ENCODE data around the gene TMEFF2. TPM values are rescaled to one million over a fixed set of nuclear protein-coding genes. Genes with fewer than 3 reads are reported as not detected.

The TMEFF2 gene
- total and polyA plus RNA-seq, 2 donors (not counting 1 experiment from before 2014, with no cell fraction given), result not detected

GRCh38 chr2:192215096-192215877 lies 20.6 kb upstream of the TMEFF2 start:
- H3K4me1 Mint-ChIP-seq, result no peaks in the 10 kb centered on the region

GRCh38 chr2:192208848-192209247 lies 14.1 kb upstream of the TMEFF2 start:
- no peak for ATAC-seq (ENCODE audit: low read depth)
- H3K27ac ChIP-seq (ENCODE audit: low read length in 2 of 2), result no peak overlapping the region
- H3K9me3 Mint-ChIP-seq (ENCODE audit: insufficient read depth), result no peaks in the 10 kb centered on the region

More at GRCh38 chr2:192215096-192215877, 20.6 kb upstream of the TMEFF2 start:
- no peak overlapping the region for H3K4me3 Mint-ChIP-seq
- DNase-seq (no peak), ATAC-seq (ENCODE audit: low read depth) (no peak)
- H3K4me3 ChIP-seq (ENCODE audit: control extremely low read depth in 1 of 5, extremely low read depth in 1 of 5, insufficient read depth in 1 of 5, low read depth in 2 of 5, low read length in 4 of 5), result no peak overlapping the region
- H3K9me3 ChIP-seq (ENCODE audit: control extremely low read depth in 1 of 3, control insufficient read depth in 2 of 3, insufficient read depth in 1 of 3, low read length in 2 of 3), result no peaks in the 10 kb centered on the region
- H2AFZ ChIP-seq (ENCODE audit: insufficient read depth, low read depth, low read length, poor library complexity, severe bottlenecking), result no peak overlapping the region
- H3K27me3 Mint-ChIP-seq, result peaks cover 3% of the 10 kb centered on the region
- H3K27ac Mint-ChIP-seq, result no peak overlapping the region
- H3K4me1 ChIP-seq (ENCODE audit: control insufficient read depth in 2 of 2, insufficient read depth in 2 of 2, low read length in 2 of 2), result no peaks in the 10 kb centered on the region
- H3K9ac ChIP-seq (ENCODE audit: low read length), result no peak overlapping the region
- H3K27me3 ChIP-seq (replicated peaks in 1 of 4; ENCODE audit: control extremely low read depth in 1 of 4, control insufficient read depth in 3 of 4, insufficient read depth in 4 of 4, low read length in 3 of 4), result no peaks in the 10 kb centered on the region
- intact Hi-C loops (cut with micrococcal nuclease), result no loop called here
- no peaks in the 10 kb centered on the region for H3K79me2 ChIP-seq (ENCODE audit: control insufficient read depth, insufficient read depth, low read length)
- H3K4me2 ChIP-seq (replicated peaks; ENCODE audit: low read depth, low read length, poor library complexity, severe bottlenecking), result no peak overlapping the region
- no peak overlapping the region for H3K27ac ChIP-seq (ENCODE audit: low read length in 2 of 2)
- H3K9me3 Mint-ChIP-seq (ENCODE audit: insufficient read depth), result no peaks in the 10 kb centered on the region
- CTCF ChIA-PET, result no interaction called here
- no peaks in the 10 kb centered on the region for H4K20me1 ChIP-seq (ENCODE audit: control insufficient read depth, insufficient read depth, low read length, poor library complexity, severe bottlenecking)
- POLR2A ChIA-PET, result no interaction called here
- H3K36me3 ChIP-seq (replicated peaks in 1 of 2; ENCODE audit: control extremely low read depth in 1 of 2, control insufficient read depth in 1 of 2, extremely low read depth in 1 of 2, insufficient read depth in 2 of 2, low read length in 1 of 2), result no peaks in the 10 kb centered on the region
- TF ChIP-seq CTCF (IDR thresholded peaks at IDR 0.05), result no peak
- TF ChIP-seq EZH2 (IDR thresholded peaks at IDR 0.05; ENCODE audit: borderline replicate concordance, insufficient read depth, low read depth, low read length, poor library complexity, severe bottlenecking), result no peak

More at GRCh38 chr2:192208848-192209247, 14.1 kb upstream of the TMEFF2 start:
- Mint-ChIP-seq H3K27me3 (peaks cover 3% of the 10 kb centered on the region), H3K4me1 (no peaks in the 10 kb centered on the region), H3K4me3 (no peak overlapping the region), H3K27ac (no peak overlapping the region)
- Histone ChIP-seq H3K36me3 (replicated peaks in 1 of 2; ENCODE audit: control extremely low read depth in 1 of 2, control insufficient read depth in 1 of 2, extremely low read depth in 1 of 2, insufficient read depth in 2 of 2, low read length in 1 of 2) (no peaks in the 10 kb centered on the region), H3K79me2 (ENCODE audit: control insufficient read depth, insufficient read depth, low read length) (no peaks in the 10 kb centered on the region), H3K9me3 (ENCODE audit: control extremely low read depth in 1 of 3, control insufficient read depth in 2 of 3, insufficient read depth in 1 of 3, low read length in 2 of 3) (no peaks in the 10 kb centered on the region), H3K27me3 (replicated peaks in 1 of 4; ENCODE audit: control extremely low read depth in 1 of 4, control insufficient read depth in 3 of 4, insufficient read depth in 4 of 4, low read length in 3 of 4) (no peaks in the 10 kb centered on the region), H4K20me1 (ENCODE audit: control insufficient read depth, insufficient read depth, low read length, poor library complexity, severe bottlenecking) (no peaks in the 10 kb centered on the region), H3K4me2 (replicated peaks; ENCODE audit: low read depth, low read length, poor library complexity, severe bottlenecking) (no peak overlapping the region), H3K9ac (ENCODE audit: low read length) (no peak overlapping the region), H3K4me3 (ENCODE audit: control extremely low read depth in 1 of 5, extremely low read depth in 1 of 5, insufficient read depth in 1 of 5, low read depth in 2 of 5, low read length in 4 of 5) (no peak overlapping the region), H2AFZ (ENCODE audit: insufficient read depth, low read depth, low read length, poor library complexity, severe bottlenecking) (no peak overlapping the region), H3K4me1 (ENCODE audit: control insufficient read depth in 2 of 2, insufficient read depth in 2 of 2, low read length in 2 of 2) (no peaks in the 10 kb centered on the region)
- no peak for DNase-seq
- intact Hi-C loops (cut with micrococcal nuclease), result no loop called here
- TF ChIP-seq EZH2 (IDR thresholded peaks at IDR 0.05; ENCODE audit: borderline replicate concordance, insufficient read depth, low read depth, low read length, poor library complexity, severe bottlenecking) (no peak), CTCF (IDR thresholded peaks at IDR 0.05) (no peak)
- ChIA-PET POLR2A (no interaction called here), CTCF (no interaction called here)

All from B cell (primary cell).